GM21360 (cell line): Measurements from ENCODE around the gene LMBR1L.
"Not testable (repeated sequence)": the region's sequence is repeated elsewhere in the genome, so short reads cannot be mapped to it uniquely, and the experiment has no call there.

Experiments
- ATAC-seq: cut with Tn5 transposase; IDR thresholded peaks from one replicate; pipeline ENCODE4 v1.9.1; 2021; ENCODE audit warnings: mild to moderate bottlenecking, moderate library complexity; ENCODE audit not compliant: unreplicated experiment

The LMBR1L gene

GRCh38 chr12:49088932-49089330 lies 21.7 kb downstream of the LMBR1L start:
- no peak for ATAC-seq

GRCh38 chr12:49088150-49088931 lies 22.3 kb downstream of the LMBR1L start:
- ATAC-seq = peak; percentile 72

- no peak for ATAC-seq
Measured at GRCh38 chr12:49086116-49086515, 24.5 kb downstream of the LMBR1L start.

GRCh38 chr12:49084438-49084837 lies 26.2 kb downstream of the LMBR1L start:
- ATAC-seq = no peak

- no peak for ATAC-seq
Measured at GRCh38 chr12:49079793-49080192, 30.9 kb downstream of the LMBR1L start.

GRCh38 chr12:49070971-49071370 lies 39.7 kb downstream of the LMBR1L start:
- ATAC-seq = no peak

- peak; percentile 98 for ATAC-seq
Measured at GRCh38 chr12:49069507-49070346, 40.9 kb downstream of the LMBR1L start, which contains the start of gene RHEBL1. Gene RHEBL1, minus strand, starts transcription at chr12:49069979. Its CDS starts 194 bp downstream, at chr12:49069785.

GRCh38 chr12:49068879-49069506 lies 41.7 kb downstream of the LMBR1L start:
- peak; percentile 4 for ATAC-seq

GRCh38 chr12:49066120-49066519 lies 44.5 kb downstream of the LMBR1L start:
- no peak for ATAC-seq

- no peak for ATAC-seq
Measured at GRCh38 chr12:49064767-49065152, 45.9 kb downstream of the LMBR1L start.

- not testable (repeated sequence) for ATAC-seq
Measured at GRCh38 chr12:49061916-49062315, 48.7 kb downstream of the LMBR1L start.

GRCh38 chr12:49061157-49061650 lies 49.4 kb downstream of the LMBR1L start:
- ATAC-seq = no peak

- ATAC-seq = peak; percentile 48
Measured at GRCh38 chr12:49060237-49061156, 50.1 kb downstream of the LMBR1L start, which contains the start of gene KMT2D. Gene KMT2D, minus strand, starts transcription at chr12:49060794. Its CDS starts 5,470 bp downstream, at chr12:49055324.

- peak; percentile 18 for ATAC-seq
Measured at GRCh38 chr12:49059299-49060171, 51.1 kb downstream of the LMBR1L start.

GRCh38 chr12:49059045-49059298 lies 51.7 kb downstream of the LMBR1L start:
- ATAC-seq = no peak

GRCh38 chr12:49058366-49059044 lies 52.1 kb downstream of the LMBR1L start:
- no peak for ATAC-seq

- ATAC-seq = no peak
Measured at GRCh38 chr12:49057888-49058287, 52.8 kb downstream of the LMBR1L start.

- ATAC-seq = peak; percentile 45
Measured at GRCh38 chr12:49055978-49056754, 54.5 kb downstream of the LMBR1L start.
